IPS DF 6.9 (cell line): ENCODE data around the gene TLCD5.
A peak's percentile ranks its signal among the peaks of the same experiment; 100 is the strongest.

ENCODE experiments used
- DNase-seq: peaks from one replicate; pipeline ENCODE4 v3.0.0-alpha.2; 2013; ENCODE audit warnings: low read depth, low spot score
- H3K27ac ChIP-seq: one replicate; pipeline ENCODE4 v1.5.1; 2013; ENCODE audit warnings: low read length, control low read depth
- H3K27me3 ChIP-seq: 2 replicates; pipeline ENCODE4 v1.6.1; 2013; ENCODE audit warnings: mild to moderate bottlenecking, low read length; ENCODE audit not compliant: control insufficient read depth, insufficient read depth
- H3K36me3 ChIP-seq: 2 replicates; pipeline ENCODE4 v1.6.1; 2013; ENCODE audit warnings: low read length; ENCODE audit not compliant: control insufficient read depth, insufficient read depth
- H3K4me1 ChIP-seq: 2 replicates; pipeline ENCODE4 v1.6.1; 2013; ENCODE audit warnings: low read length; ENCODE audit not compliant: control insufficient read depth, insufficient read depth
- H3K4me3 ChIP-seq: 2 replicates; pipeline ENCODE4 v1.5.1; 2013; ENCODE audit warnings: mild to moderate bottlenecking, low read length
- H3K9me3 ChIP-seq: 2 replicates; pipeline ENCODE4 v1.6.1; 2013; ENCODE audit warnings: low read length, inconsistent platforms; ENCODE audit not compliant: control insufficient read depth, insufficient read depth
- WGBS: extraction: QIAGEN DNeasy Blood & Tissue Kit; methylation state at CpG from one replicate; pipeline ENCODE4 v1.1.7; 2013; ENCODE audit warnings: mixed read lengths, missing lambda C conversion rate; ENCODE audit not compliant: insufficient read length, insufficient coverage; 5-methylcytosine and 5-hydroxymethylcytosine counted together

Gene TLCD5

GRCh38 chr11:120324932-120325810 is at the start of gene TLCD5:
TLCD5 (plus strand) TSS chr11:120325299; CDS start chr11:120327442, 2,143 bp downstream.
- no peaks in the 10 kb centered on the region; the same call in 1 of the 2 replicates for H3K27me3 ChIP-seq
- peak within 1 kb of the TSS; percentile 79 for H3K4me3 ChIP-seq
- no peak within 1 kb of the TSS for H3K27ac ChIP-seq
- H3K9me3 ChIP-seq = no peaks in the 10 kb centered on the region
- peaks cover under 1% of the 10 kb centered on the region; the same call in 1 of the 2 replicates for H3K36me3 ChIP-seq
- H3K4me1 ChIP-seq = no peaks in the 10 kb centered on the region
- no CpG with 5 or more reads among the region's 84 CpGs for WGBS
- DNase-seq = peak; percentile 63

DNA sequence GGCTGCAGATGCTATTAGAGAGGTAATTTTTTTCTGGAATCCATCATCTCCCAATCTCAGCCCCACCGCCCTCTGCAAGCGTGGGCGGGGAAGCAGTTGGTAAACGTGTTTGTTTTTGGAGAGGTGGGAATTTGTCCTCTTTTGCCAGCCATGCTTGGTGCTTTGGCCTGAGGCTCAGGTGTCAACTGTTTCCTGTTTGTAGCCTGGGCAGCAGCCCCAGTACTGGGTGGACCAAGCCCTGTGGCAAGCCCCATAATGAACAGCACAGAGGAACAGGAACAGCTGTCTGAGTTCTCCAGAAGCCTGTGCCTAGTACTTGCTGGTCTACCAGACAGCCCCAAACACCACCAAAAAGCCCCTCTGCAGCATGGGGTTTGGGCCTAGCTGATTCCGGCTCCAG is 45.6 kb upstream of the TLCD5 start:
- no CpG with 5 or more reads among the region's 5 CpGs for WGBS
- Histone ChIP-seq H3K36me3 (no peaks in the 10 kb centered on the region), H3K4me1 (peaks cover 5% of the 10 kb centered on the region; the same call in 1 of the 2 replicates), H3K4me3 (no peak overlapping the region), H3K27ac (no peak overlapping the region), H3K27me3 (no peaks in the 10 kb centered on the region), H3K9me3 (no peaks in the 10 kb centered on the region)
- no peak for DNase-seq

GRCh38 chr11:120280600-120281051 is 44.5 kb upstream of the TLCD5 start:
- no peak overlapping the region for H3K4me3 ChIP-seq
- no peak for DNase-seq
- peaks cover 5% of the 10 kb centered on the region; the same call in 1 of the 2 replicates for H3K4me1 ChIP-seq
- WGBS = no CpG with 5 or more reads among the region's 5 CpGs
- H3K9me3 ChIP-seq = no peaks in the 10 kb centered on the region
- H3K36me3 ChIP-seq = no peaks in the 10 kb centered on the region
- H3K27ac ChIP-seq = no peak overlapping the region
- no peaks in the 10 kb centered on the region for H3K27me3 ChIP-seq

DNA sequence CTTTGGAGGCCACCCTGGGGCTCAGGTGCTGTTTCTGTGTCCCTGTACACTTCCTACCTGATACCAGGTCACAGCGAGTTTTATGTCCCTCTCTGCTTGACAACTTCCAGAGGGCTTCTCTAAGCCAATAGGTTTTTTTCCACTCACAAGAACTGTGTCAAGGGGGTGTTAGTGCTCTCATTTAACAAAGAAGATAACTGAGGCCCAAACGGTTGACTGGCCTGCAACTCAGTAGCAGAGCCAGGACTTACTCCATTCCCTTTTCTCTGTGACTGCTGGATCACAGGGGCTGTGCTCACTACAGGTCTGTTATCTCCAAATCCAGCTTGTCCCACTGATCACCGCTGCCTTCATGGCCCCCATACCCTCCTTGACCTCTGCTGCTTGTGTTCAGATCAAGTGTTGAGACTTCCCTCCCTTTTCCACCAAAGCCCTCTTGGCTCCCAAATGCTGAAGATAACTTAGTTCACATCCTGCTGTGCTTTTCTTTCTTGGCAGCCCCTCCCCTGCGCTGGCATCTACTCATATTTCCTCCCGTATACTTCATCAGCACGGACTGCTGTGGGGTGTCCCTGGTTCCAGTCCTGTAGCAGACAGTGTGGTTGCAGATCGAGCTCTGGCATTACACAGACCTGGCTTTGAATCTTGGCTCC is 43.8 kb upstream of the TLCD5 start:
- Histone ChIP-seq H3K4me3 (no peak overlapping the region), H3K9me3 (no peaks in the 10 kb centered on the region), H3K27ac (no peak overlapping the region), H3K27me3 (no peaks in the 10 kb centered on the region), H3K4me1 (peaks cover 5% of the 10 kb centered on the region; the same call in 1 of the 2 replicates), H3K36me3 (no peaks in the 10 kb centered on the region)
- no peak for DNase-seq
- no CpG with 5 or more reads among the region's 7 CpGs for WGBS

- H3K4me1 ChIP-seq = peaks cover 5% of the 10 kb centered on the region; the same call in 1 of the 2 replicates
- no CpG with 5 or more reads among the region's 2 CpGs for WGBS
- H3K27ac ChIP-seq = no peak overlapping the region
- H3K27me3 ChIP-seq = no peaks in the 10 kb centered on the region
- no peak for DNase-seq
- no peaks in the 10 kb centered on the region for H3K9me3 ChIP-seq
- H3K36me3 ChIP-seq = no peaks in the 10 kb centered on the region
- no peak overlapping the region for H3K4me3 ChIP-seq
These were observed 42.0 kb upstream of the TLCD5 start for GRCh38 chr11:120283124-120283523.

- WGBS = no CpG with 5 or more reads among the region's 6 CpGs
These were observed 40.8 kb upstream of the TLCD5 start for GRCh38 chr11:120284272-120284671.

GRCh38 chr11:120285256-120285655 is 39.8 kb upstream of the TLCD5 start:
- no CpG with 5 or more reads among the region's 4 CpGs for WGBS
- Histone ChIP-seq H3K4me1 (peaks cover 5% of the 10 kb centered on the region; the same call in 1 of the 2 replicates), H3K27ac (no peak overlapping the region), H3K9me3 (no peaks in the 10 kb centered on the region), H3K36me3 (no peaks in the 10 kb centered on the region), H3K4me3 (no peak overlapping the region), H3K27me3 (no peaks in the 10 kb centered on the region)
- no peak for DNase-seq

More at GRCh38 chr11:120284272-120284671, 40.8 kb upstream of the TLCD5 start:
- H3K9me3 ChIP-seq = no peaks in the 10 kb centered on the region
- H3K27me3 ChIP-seq = no peaks in the 10 kb centered on the region
- H3K4me3 ChIP-seq = no peak overlapping the region
- no peaks in the 10 kb centered on the region for H3K36me3 ChIP-seq
- peaks cover 5% of the 10 kb centered on the region; the same call in 1 of the 2 replicates for H3K4me1 ChIP-seq
- H3K27ac ChIP-seq = no peak overlapping the region
- DNase-seq = no peak

DNA sequence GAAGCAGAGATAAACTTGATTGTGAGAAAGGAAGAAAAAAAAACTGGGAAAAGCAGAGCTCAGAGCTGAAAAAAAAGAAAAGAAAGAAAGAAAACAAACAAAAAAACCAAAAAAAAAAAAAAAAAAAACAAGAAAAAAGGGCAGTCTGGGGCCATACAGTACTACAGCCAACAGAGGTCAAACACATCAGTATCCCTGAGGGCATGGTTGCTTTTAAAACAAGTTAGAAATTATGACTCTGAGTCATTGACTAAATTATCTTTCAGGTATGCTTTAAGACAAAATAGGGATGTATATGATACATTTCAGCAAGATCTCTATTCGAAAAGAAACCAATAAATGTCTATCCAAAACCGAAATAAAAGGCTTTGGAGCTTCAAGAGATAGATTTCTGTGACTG is 37.1 kb upstream of the TLCD5 start:
- no peaks in the 10 kb centered on the region for H3K9me3 ChIP-seq
- no CpG with 5 or more reads among the region's 2 CpGs for whole genome bisulfite sequencing
- H3K27ac ChIP-seq = no peak overlapping the region
- no peak for DNase-seq
- H3K36me3 ChIP-seq = no peaks in the 10 kb centered on the region
- no peaks in the 10 kb centered on the region for H3K27me3 ChIP-seq
- no peak overlapping the region for H3K4me3 ChIP-seq
- no peaks in the 10 kb centered on the region for H3K4me1 ChIP-seq

- H3K9me3 ChIP-seq = no peaks in the 10 kb centered on the region
- H3K4me3 ChIP-seq = no peak overlapping the region
- no peaks in the 10 kb centered on the region for H3K27me3 ChIP-seq
- WGBS = no CpG with 5 or more reads among the region's 9 CpGs
- no peak for DNase-seq
- no peak overlapping the region for H3K27ac ChIP-seq
- no peaks in the 10 kb centered on the region for H3K36me3 ChIP-seq
- H3K4me1 ChIP-seq = no peaks in the 10 kb centered on the region
These were observed 35.7 kb upstream of the TLCD5 start for GRCh38 chr11:120289426-120289825.

DNA sequence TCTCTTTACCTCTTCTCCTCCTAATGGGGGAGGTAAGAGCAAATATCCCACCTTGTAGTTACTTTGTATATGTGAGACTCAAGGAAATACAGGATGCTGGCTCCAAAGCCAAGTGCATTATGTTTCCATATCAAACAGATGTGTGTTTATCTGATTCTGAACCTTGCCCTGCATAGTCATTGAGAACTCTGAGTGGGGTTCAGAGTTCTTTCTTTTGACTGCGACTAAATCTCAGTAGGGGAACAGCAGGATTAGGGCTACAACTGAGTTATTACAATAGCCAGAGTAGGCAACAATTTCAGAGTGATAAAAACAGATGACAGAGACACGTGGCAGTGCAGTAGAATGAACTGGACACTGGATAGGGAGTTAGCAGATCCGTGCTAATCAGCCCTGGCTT is 34.1 kb upstream of the TLCD5 start:
- Histone ChIP-seq H3K4me1 (no peaks in the 10 kb centered on the region), H3K27ac (no peak overlapping the region), H3K9me3 (no peaks in the 10 kb centered on the region), H3K36me3 (no peaks in the 10 kb centered on the region), H3K27me3 (no peaks in the 10 kb centered on the region), H3K4me3 (no peak overlapping the region)
- no peak for DNase-seq
- WGBS = no CpG with 5 or more reads among the region's 3 CpGs
